Brain microvascular endothelial cell (primary cell): Measurements from ENCODE around the gene TRIM38.
A peak's percentile ranks its signal among the peaks of the same experiment; 100 is the strongest.

Source experiments
- DNase-seq: peaks from one replicate; pipeline ENCODE4 v3.0.0-alpha.2; 2020
- H3K27ac ChIP-seq: fragments of 250-450 bp; sonication (Bioruptor Pico); 2 replicates; pipeline ENCODE4 v1.5.1; 2020; ENCODE audit warnings: mild to moderate bottlenecking, moderate library complexity
- H3K27me3 ChIP-seq: fragments of 250-450 bp; sonication (Bioruptor Pico); replicated peaks from 2 replicates; pipeline ENCODE4 v1.5.1; 2020; ENCODE audit warnings: mild to moderate bottlenecking
- H3K36me3 ChIP-seq: fragments of 250-450 bp; sonication (Bioruptor Pico); replicated peaks from 2 replicates; pipeline ENCODE4 v1.5.1; 2020; ENCODE audit warnings: mild to moderate bottlenecking
- H3K4me3 ChIP-seq: 2 replicates; pipeline ENCODE4 v1.5.1; 2011; ENCODE audit warnings: low read depth, mild to moderate bottlenecking, control low read depth, low read length, moderate library complexity
- in situ Hi-C: cut with HindIII; loops from 2 replicates; pipeline ENCODE4 v1.10.0; 2017; ENCODE audit warnings: low sequenced_read_pairs, low pct_ligation_motif_present
- TF ChIP-seq, protein P1 (sequence below): IDR thresholded peaks from 2 replicates; pipeline ENCODE4 v1.5.1; 2011; ENCODE audit warnings: low read depth, mild to moderate bottlenecking, moderate library complexity, low read length, control low read depth, inconsistent platforms; ENCODE audit errors: missing control alignments

TRIM38 gene

DNA sequence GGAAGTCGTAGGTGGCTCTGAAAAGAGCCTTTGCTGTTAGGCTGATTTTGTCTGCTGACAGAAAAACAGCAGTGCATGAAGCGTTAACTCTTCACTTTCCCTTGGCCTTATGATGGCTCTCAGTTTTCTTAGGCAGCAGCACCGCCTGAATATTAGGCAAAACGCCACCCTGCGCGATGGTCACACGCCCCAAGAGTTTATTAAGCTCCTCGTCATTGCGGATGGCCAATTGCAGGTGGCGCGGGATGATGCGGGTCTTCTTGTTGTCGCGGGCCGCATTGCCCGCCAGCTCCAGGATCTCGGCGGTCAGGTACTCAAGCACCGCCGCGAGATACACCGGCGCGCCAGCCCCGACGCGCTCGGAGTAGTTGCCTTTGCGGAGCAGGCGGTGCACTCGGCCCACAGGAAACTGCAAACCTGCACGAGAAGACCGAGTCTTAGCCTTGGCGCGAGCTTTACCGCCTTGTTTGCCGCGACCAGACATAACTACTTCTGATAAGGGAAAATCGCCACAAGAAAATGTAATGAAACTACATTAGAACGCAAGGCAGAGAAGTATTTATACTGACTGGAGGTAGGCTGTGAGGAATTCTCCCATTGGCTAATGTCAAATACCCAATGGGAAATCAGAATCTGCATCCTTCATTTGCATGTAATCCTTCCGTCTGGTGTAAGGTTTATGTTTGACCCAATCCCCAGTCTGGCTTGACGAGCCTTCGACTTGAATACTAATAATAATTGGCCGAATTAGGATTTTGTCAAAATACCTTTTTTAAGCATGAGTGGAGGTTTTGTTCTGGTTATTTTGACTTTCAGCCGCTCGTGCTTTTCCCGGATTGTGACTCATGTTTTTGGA is 70.7 kb downstream of the TRIM38 start:
- DNase-seq = peak; percentile 94
- Histone ChIP-seq H3K27me3 (no peaks in the 10 kb centered on the region), H3K27ac (peak overlapping the region; percentile 75), H3K36me3 (no peaks in the 10 kb centered on the region), H3K4me3 (peak overlapping the region; percentile 62)
- in situ Hi-C loops = no loop called here
- TF ChIP-seq, protein P1, sequence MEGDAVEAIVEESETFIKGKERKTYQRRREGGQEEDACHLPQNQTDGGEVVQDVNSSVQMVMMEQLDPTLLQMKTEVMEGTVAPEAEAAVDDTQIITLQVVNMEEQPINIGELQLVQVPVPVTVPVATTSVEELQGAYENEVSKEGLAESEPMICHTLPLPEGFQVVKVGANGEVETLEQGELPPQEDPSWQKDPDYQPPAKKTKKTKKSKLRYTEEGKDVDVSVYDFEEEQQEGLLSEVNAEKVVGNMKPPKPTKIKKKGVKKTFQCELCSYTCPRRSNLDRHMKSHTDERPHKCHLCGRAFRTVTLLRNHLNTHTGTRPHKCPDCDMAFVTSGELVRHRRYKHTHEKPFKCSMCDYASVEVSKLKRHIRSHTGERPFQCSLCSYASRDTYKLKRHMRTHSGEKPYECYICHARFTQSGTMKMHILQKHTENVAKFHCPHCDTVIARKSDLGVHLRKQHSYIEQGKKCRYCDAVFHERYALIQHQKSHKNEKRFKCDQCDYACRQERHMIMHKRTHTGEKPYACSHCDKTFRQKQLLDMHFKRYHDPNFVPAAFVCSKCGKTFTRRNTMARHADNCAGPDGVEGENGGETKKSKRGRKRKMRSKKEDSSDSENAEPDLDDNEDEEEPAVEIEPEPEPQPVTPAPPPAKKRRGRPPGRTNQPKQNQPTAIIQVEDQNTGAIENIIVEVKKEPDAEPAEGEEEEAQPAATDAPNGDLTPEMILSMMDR = no peak

DNA sequence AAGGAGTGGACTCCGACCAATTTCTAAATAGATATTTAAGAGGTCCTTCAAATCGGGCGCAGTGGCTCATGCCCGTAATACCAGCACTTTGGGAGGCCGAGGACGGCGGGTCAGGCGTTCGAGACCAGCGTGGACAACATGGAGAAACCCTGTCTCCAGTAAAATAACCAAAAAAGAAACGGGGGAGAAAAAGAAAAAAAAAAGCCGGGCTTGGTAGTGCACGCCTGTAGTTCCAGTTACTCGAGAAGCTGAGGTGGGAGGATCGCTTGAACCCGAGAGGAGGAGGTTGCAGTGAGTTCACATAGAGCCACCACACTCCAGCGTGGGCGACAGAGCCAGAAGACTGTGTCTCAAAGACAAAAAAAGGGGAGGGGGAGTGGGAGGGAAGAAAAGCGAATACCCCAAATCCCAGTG is 71.3 kb downstream of the TRIM38 start:
- Histone ChIP-seq H3K27ac (peak overlapping the region; percentile 75), H3K4me3 (peak overlapping the region; percentile 43), H3K36me3 (no peaks in the 10 kb centered on the region), H3K27me3 (no peaks in the 10 kb centered on the region)
- TF ChIP-seq, protein P1 = no peak
- in situ Hi-C loops = no loop called here
- DNase-seq = no peak

DNA sequence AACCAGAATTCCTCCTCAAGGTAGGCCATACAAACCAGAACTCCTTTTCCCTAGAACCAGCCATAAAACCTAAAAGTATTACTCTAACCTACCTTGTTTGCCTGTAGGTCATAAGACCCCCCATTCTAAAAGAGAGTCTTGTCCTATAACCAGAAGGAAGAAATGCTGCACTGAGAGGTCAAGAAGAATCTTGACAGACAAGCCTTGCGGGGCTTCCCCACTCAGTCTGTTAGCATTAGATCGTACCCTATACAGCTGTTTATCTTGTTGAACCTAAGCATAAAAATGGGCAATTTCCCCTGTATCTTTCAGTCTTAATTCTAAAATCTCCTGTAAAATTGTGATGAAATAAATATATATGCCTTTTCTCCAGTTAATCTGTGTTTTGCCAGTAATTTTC is 72.3 kb downstream of the TRIM38 start:
- H3K27ac ChIP-seq = no peak overlapping the region
- H3K27me3 ChIP-seq = no peaks in the 10 kb centered on the region
- in situ Hi-C loops = no loop called here
- TF ChIP-seq, protein P1 = no peak
- H3K4me3 ChIP-seq = no peak overlapping the region
- H3K36me3 ChIP-seq = no peaks in the 10 kb centered on the region
- no peak for DNase-seq
